ENCODE results near the gene HOXD8. TPM values are rescaled to one million over a fixed set of nuclear protein-coding genes. Genes with fewer than 3 reads are reported as not detected.

The HOXD8 gene
- total RNA-seq, 4 donors from 2014 or later: 2.4 to 8.9 (median 6.0) TPM

- H3K4me3 ChIP-seq (ENCODE audit: low read depth, poor library complexity, severe bottlenecking): no peak overlapping the region
- intact Hi-C loops (cut with DNase I; ENCODE audit: low total_unique reads): no loop called here
- TF ChIP-seq POLR2A (IDR thresholded peaks at IDR 0.05) (no peak), CTCF (IDR thresholded peaks at IDR 0.05) (no peak)
- DNase-seq (ENCODE audit: low spot score in 2 of 2): peak in 1 of 2 donors; percentile 83
- WGBS, 2 donors: 8 to 12% methylated on average over 24 to 34 of the region's 35 CpGs
Measured at GRCh38 chr2:176098366-176099158, 30.9 kb upstream of the HOXD8 start.

GRCh38 chr2:176099159-176099727 is 30.3 kb upstream of the HOXD8 start:
- no peak overlapping the region for H3K4me3 ChIP-seq (ENCODE audit: low read depth, poor library complexity, severe bottlenecking)
- intact Hi-C loops (cut with DNase I; ENCODE audit: low total_unique reads): no loop called here
- TF ChIP-seq POLR2A (IDR thresholded peaks at IDR 0.05): no peak
- no peak for TF ChIP-seq CTCF (IDR thresholded peaks at IDR 0.05)
- peak in 1 of 2 donors; percentile 79 for DNase-seq (ENCODE audit: low spot score in 2 of 2)
- WGBS, 2 donors: 14 to 18% methylated on average over 30 of the region's 30 CpGs

- no peak within 1 kb of the TSS for H3K4me3 ChIP-seq (ENCODE audit: low read depth, poor library complexity, severe bottlenecking)
- intact Hi-C loops (cut with DNase I; ENCODE audit: low total_unique reads): no loop called here
- 7 to 15% methylated on average over 25 to 53 of the region's 70 CpGs for WGBS, 2 donors
- peak in 1 of 2 donors; percentile 82 for DNase-seq (ENCODE audit: low spot score in 2 of 2)
- TF ChIP-seq CTCF (IDR thresholded peaks at IDR 0.05) (no peak), POLR2A (IDR thresholded peaks at IDR 0.05) (no peak)
Measured at GRCh38 chr2:176099728-176100546, 29.6 kb upstream of the HOXD8 start, which contains the start of gene HOXD12. Gene HOXD12, plus strand, starts transcription at chr2:176099795. Its CDS starts 7 bp downstream, at chr2:176099802.

GRCh38 chr2:176100547-176101140 is 28.9 kb upstream of the HOXD8 start:
- TF ChIP-seq POLR2A (IDR thresholded peaks at IDR 0.05) (no peak), CTCF (IDR thresholded peaks at IDR 0.05) (no peak)
- no peak for DNase-seq (ENCODE audit: low spot score in 2 of 2)
- no peak overlapping the region for H3K4me3 ChIP-seq (ENCODE audit: low read depth, poor library complexity, severe bottlenecking)
- 31 to 48% methylated on average over 23 to 28 of the region's 28 CpGs for WGBS, 2 donors
- intact Hi-C loops (cut with DNase I; ENCODE audit: low total_unique reads): no loop called here

- DNase-seq (ENCODE audit: low spot score in 2 of 2): peak in 1 of 2 donors; percentile 37
- intact Hi-C loops (cut with DNase I; ENCODE audit: low total_unique reads): no loop called here
- 33 to 46% methylated on average over 2 of the region's 2 CpGs for WGBS, 2 donors
Measured at GRCh38 chr2:176101216-176101830, 28.2 kb upstream of the HOXD8 start.

More at GRCh38 chr2:176101216-176101830, 28.2 kb upstream of the HOXD8 start:
- H3K4me3 ChIP-seq (ENCODE audit: low read depth, poor library complexity, severe bottlenecking): no peak overlapping the region
- TF ChIP-seq POLR2A (IDR thresholded peaks at IDR 0.05): no peak
- TF ChIP-seq CTCF (IDR thresholded peaks at IDR 0.05): no peak

Measured in lower leg skin (tissue), 4 donors.